Measurements from ENCODE around the gene ZNF222. TPM values are rescaled to one million over a fixed set of nuclear protein-coding genes. Genes with fewer than 3 reads are reported as not detected.

Gene ZNF222
- total RNA-seq, 2 donors from 2014 or later: 1.8 to 4.7 TPM

- Histone ChIP-seq H3K4me1 (ENCODE audit: control insufficient read depth in 1 of 2, low read depth in 2 of 2) (peaks cover 3 to 7% of the 10 kb centered on the region in 2 donors), H3K9me3 (peaks cover 38% of the 10 kb centered on the region), H3K27me3 (replicated peaks; ENCODE audit: insufficient read depth) (no peaks in the 10 kb centered on the region), H3K36me3 (peaks cover 57% of the 10 kb centered on the region), H3K27ac (no peak overlapping the region), H3K4me3 (no peak overlapping the region)
- TF ChIP-seq CTCF (IDR thresholded peaks at IDR 0.05): no peak
- ATAC-seq (ENCODE audit: insufficient number of reproducible peaks, low FRiP score, low read depth): no peak
- DNase-seq (ENCODE audit: low spot score): no peak
Measured at GRCh38 chr19:44007473-44007872, 17.7 kb upstream of the ZNF222 start.

- ATAC-seq (ENCODE audit: insufficient number of reproducible peaks, low FRiP score, low read depth) (no peak), DNase-seq (ENCODE audit: low spot score) (no peak)
- Histone ChIP-seq H3K27ac (no peak overlapping the region), H3K27me3 (replicated peaks; ENCODE audit: insufficient read depth) (no peaks in the 10 kb centered on the region), H3K9me3 (peaks cover 57% of the 10 kb centered on the region), H3K4me3 (peak overlapping the region; percentile 18), H3K4me1 (ENCODE audit: control insufficient read depth in 1 of 2, low read depth in 2 of 2) (no peaks in the 10 kb centered on the region), H3K36me3 (peaks cover 57% of the 10 kb centered on the region)
- TF ChIP-seq CTCF (IDR thresholded peaks at IDR 0.05): no peak
Measured at GRCh38 chr19:44010468-44010867, 14.7 kb upstream of the ZNF222 start.

GRCh38 chr19:44019498-44019897 is 5.7 kb upstream of the ZNF222 start:
- peaks cover 3% of the 10 kb centered on the region for H3K9me3 ChIP-seq
- no peaks in the 10 kb centered on the region for H3K4me1 ChIP-seq (ENCODE audit: control insufficient read depth in 1 of 2, low read depth in 2 of 2)
- H3K4me3 ChIP-seq: no peak overlapping the region
- no peaks in the 10 kb centered on the region for H3K36me3 ChIP-seq
- no peak overlapping the region for H3K27ac ChIP-seq
- no peak for ATAC-seq (ENCODE audit: insufficient number of reproducible peaks, low FRiP score, low read depth)
- DNase-seq (ENCODE audit: low spot score): no peak
- no peak for TF ChIP-seq CTCF (IDR thresholded peaks at IDR 0.05)
- no peaks in the 10 kb centered on the region for H3K27me3 ChIP-seq (replicated peaks; ENCODE audit: insufficient read depth)

- Histone ChIP-seq H3K27ac (no peak overlapping the region), H3K9me3 (no peaks in the 10 kb centered on the region), H3K27me3 (replicated peaks; ENCODE audit: insufficient read depth) (no peaks in the 10 kb centered on the region), H3K4me1 (ENCODE audit: control insufficient read depth in 1 of 2, low read depth in 2 of 2) (peaks cover 5% of the 10 kb centered on the region in 2 donors), H3K4me3 (no peak overlapping the region), H3K36me3 (no peaks in the 10 kb centered on the region)
- no peak for DNase-seq (ENCODE audit: low spot score)
- no peak for TF ChIP-seq CTCF (IDR thresholded peaks at IDR 0.05)
- ATAC-seq (ENCODE audit: insufficient number of reproducible peaks, low FRiP score, low read depth): no peak
Measured at GRCh38 chr19:44021221-44021620, 4.0 kb upstream of the ZNF222 start.

GRCh38 chr19:44024900-44025216 is 321 bp upstream of the ZNF222 start:
- Histone ChIP-seq H3K27ac (no peak overlapping the region), H3K27me3 (replicated peaks; ENCODE audit: insufficient read depth) (no peaks in the 10 kb centered on the region), H3K4me3 (peak overlapping the region; percentile 79), H3K36me3 (peaks cover 28% of the 10 kb centered on the region), H3K4me1 (ENCODE audit: control insufficient read depth in 1 of 2, low read depth in 2 of 2) (peaks cover 5% of the 10 kb centered on the region in 2 donors), H3K9me3 (peaks cover 12% of the 10 kb centered on the region)
- no peak for TF ChIP-seq CTCF (IDR thresholded peaks at IDR 0.05)
- no peak for DNase-seq (ENCODE audit: low spot score)
- peak; percentile 36 for ATAC-seq (ENCODE audit: insufficient number of reproducible peaks, low FRiP score, low read depth)

Measured in thoracic aorta (tissue), 2 donors.